Fibroblast of lung (primary cell): ENCODE measurements around the gene PDCD10. TPM values are rescaled to one million over a fixed set of nuclear protein-coding genes. Genes with fewer than 3 reads are reported as not detected.

Source experiments
- DNase-seq, 2 donors: peaks; one replicate each; pipeline versions ENCODE4 v3.0.0 to v3.0.0-alpha.2; 2010; ENCODE audit warnings: low read depth in 2 of 2
- H2AFZ ChIP-seq: 2 replicates; pipeline ENCODE4 v1.5.1; 2012; ENCODE audit warnings: low read length, control low read depth, inconsistent platforms
- H3K27ac ChIP-seq: 2 replicates; pipeline ENCODE4 v1.5.1; 2011; ENCODE audit warnings: low read length, control low read depth; ENCODE audit not compliant: insufficient read depth
- H3K27me3 ChIP-seq: 2 replicates; pipeline ENCODE4 v1.5.1; 2011; ENCODE audit warnings: mild to moderate bottlenecking, low read length; ENCODE audit not compliant: control insufficient read depth, insufficient read depth
- H3K36me3 ChIP-seq: 2 replicates; pipeline ENCODE4 v1.5.1; 2011; ENCODE audit warnings: low read length; ENCODE audit not compliant: control insufficient read depth, insufficient read depth
- H3K4me1 ChIP-seq: 2 replicates; pipeline ENCODE4 v1.5.1; 2011; ENCODE audit warnings: low read length; ENCODE audit not compliant: control insufficient read depth, insufficient read depth; ENCODE audit errors: extremely low read depth
- H3K4me2 ChIP-seq: 2 replicates; pipeline ENCODE4 v1.5.1; 2011; ENCODE audit warnings: low read length, control low read depth; ENCODE audit not compliant: insufficient read depth; ENCODE audit errors: extremely low read depth
- H3K4me3 ChIP-seq, 4 experiments: fragments of 200-600 bp in 1 of 4; sonication (generic) in 1 of 4; replicated peaks in 1 of 4; 2 replicates each; pipeline ENCODE4 v1.5.1; 2011 to 2016; ENCODE audit warnings: low read length in 4 of 4, low read depth in 3 of 4, mild to moderate bottlenecking in 3 of 4, control low read depth in 2 of 4, inconsistent platforms in 1 of 4, mixed read lengths in 1 of 4; ENCODE audit not compliant: insufficient read depth in 1 of 4; ENCODE audit errors: control extremely low read depth in 1 of 4
- H3K79me2 ChIP-seq: 2 replicates; pipeline ENCODE4 v1.5.1; 2012; ENCODE audit warnings: mild to moderate bottlenecking, low read length, inconsistent platforms; ENCODE audit not compliant: control insufficient read depth, insufficient read depth
- H3K9ac ChIP-seq: 2 replicates; pipeline ENCODE4 v1.5.1; 2011; ENCODE audit warnings: mild to moderate bottlenecking, low read length, control low read depth; ENCODE audit not compliant: insufficient read depth
- H3K9me3 ChIP-seq: 2 replicates; pipeline ENCODE4 v1.5.1; 2012; ENCODE audit warnings: low read depth, low read length; ENCODE audit not compliant: control insufficient read depth, insufficient read depth
- H4K20me1 ChIP-seq: 2 replicates; pipeline ENCODE4 v1.5.1; 2011; ENCODE audit warnings: low read length; ENCODE audit not compliant: control insufficient read depth, insufficient read depth; ENCODE audit errors: extremely low read depth
- CTCF ChIP-seq, 2 donors: IDR thresholded peaks in 1 of 2; conservative IDR thresholded peaks in 1 of 2; 1 replicate in 1 of 2; 2 replicates in 1 of 2; pipeline ENCODE4 v1.5.1; 2011 to 2012; ENCODE audit warnings: low read length in 2 of 2, control low read depth in 1 of 2, inconsistent platforms in 1 of 2, low read depth in 1 of 2, mild to moderate bottlenecking in 1 of 2
- EZH2 ChIP-seq: IDR thresholded peaks from 2 replicates; pipeline ENCODE4 v1.5.1; 2012; ENCODE audit warnings: low read length, control low read depth, mild to moderate bottlenecking; ENCODE audit errors: missing control alignments
- polyA plus RNA-seq, 2 donors: library from polyadenylated mRNA; depleted of rRNA in 1 of 2; stranded (reverse) in 1 of 2; unstranded in 1 of 2; fragments of >200 nt; gene quantifications; 2 replicates each; pipeline ENCODE4 v1.2.1, GENCODE V29; 2011 to 2012; ENCODE audit warnings: missing spikeins in 1 of 2
- total RNA-seq: library from RNA; depleted of rRNA; stranded (reverse); fragments of >200 nt; gene quantifications from 2 replicates; pipeline ENCODE4 v1.2.1, GENCODE V29; 2014

The PDCD10 gene
- total and polyA plus RNA-seq, 2 donors (not counting 1 experiment from before 2014, with no cell fraction given) = 46.6 to 90.4 TPM

GRCh38 chr3:167729591-167729990 lies 5.1 kb downstream of the PDCD10 start:
- H3K9ac ChIP-seq = no peak overlapping the region
- H2AFZ ChIP-seq = no peak overlapping the region
- H4K20me1 ChIP-seq = peaks cover 1% of the 10 kb centered on the region
- peaks cover 90% of the 10 kb centered on the region for H3K79me2 ChIP-seq
- no peak overlapping the region for H3K4me2 ChIP-seq
- no peaks in the 10 kb centered on the region for H3K27me3 ChIP-seq
- peaks cover 2% of the 10 kb centered on the region for H3K4me1 ChIP-seq
- H3K36me3 ChIP-seq = no peaks in the 10 kb centered on the region
- H3K4me3 ChIP-seq = no peak overlapping the region
- TF ChIP-seq EZH2 (no peak), CTCF (conservative IDR thresholded peaks at IDR 0.05 in 1 of 2, IDR thresholded peaks at IDR 0.05 in 1 of 2; ENCODE audit: low read depth in 1 of 2, low read length in 2 of 2) (no peak)
- no peaks in the 10 kb centered on the region for H3K9me3 ChIP-seq
- peak in 1 of 2 donors; percentile 36 for DNase-seq
- H3K27ac ChIP-seq = no peak overlapping the region

- no peak overlapping the region for H3K9ac ChIP-seq
- TF ChIP-seq EZH2 (no peak), CTCF (conservative IDR thresholded peaks at IDR 0.05 in 1 of 2, IDR thresholded peaks at IDR 0.05 in 1 of 2; ENCODE audit: low read depth in 1 of 2, low read length in 2 of 2) (no peak)
- no peak overlapping the region for H3K4me2 ChIP-seq
- H3K9me3 ChIP-seq = no peaks in the 10 kb centered on the region
- H3K36me3 ChIP-seq = no peaks in the 10 kb centered on the region
- peaks cover 2% of the 10 kb centered on the region for H3K4me1 ChIP-seq
- peaks cover 1% of the 10 kb centered on the region for H4K20me1 ChIP-seq
- peaks cover 88% of the 10 kb centered on the region for H3K79me2 ChIP-seq
- H3K4me3 ChIP-seq = no peak overlapping the region
- no peak overlapping the region for H3K27ac ChIP-seq
- H3K27me3 ChIP-seq = no peaks in the 10 kb centered on the region
- H2AFZ ChIP-seq = no peak overlapping the region
- DNase-seq = no peak
Observed at GRCh38 chr3:167728632-167729323, 5.9 kb downstream of the PDCD10 start.

- H3K4me2 ChIP-seq = no peak overlapping the region
- H3K27ac ChIP-seq = no peak overlapping the region
- peak; percentile 49 to 82 for DNase-seq
- H4K20me1 ChIP-seq = peaks cover 1% of the 10 kb centered on the region
- H2AFZ ChIP-seq = no peak overlapping the region
- no peaks in the 10 kb centered on the region for H3K4me1 ChIP-seq
- no peaks in the 10 kb centered on the region for H3K36me3 ChIP-seq
- H3K79me2 ChIP-seq = peaks cover 87% of the 10 kb centered on the region
- TF ChIP-seq EZH2 = no peak
- no peak for TF ChIP-seq CTCF (conservative IDR thresholded peaks at IDR 0.05 in 1 of 2, IDR thresholded peaks at IDR 0.05 in 1 of 2; ENCODE audit: low read depth in 1 of 2, low read length in 2 of 2)
- no peak overlapping the region for H3K9ac ChIP-seq
- no peaks in the 10 kb centered on the region for H3K27me3 ChIP-seq
- H3K9me3 ChIP-seq = no peaks in the 10 kb centered on the region
- no peak overlapping the region for H3K4me3 ChIP-seq
Observed at GRCh38 chr3:167728176-167728575, 6.5 kb downstream of the PDCD10 start.
